Germinal center (tissue), 1 donor: Measurements from ENCODE around the gene SLC7A5.
"Not testable (repeated sequence)": the region's sequence is repeated elsewhere in the genome, so short reads cannot be mapped to it uniquely, and the experiment has no call there.

Source experiments
- DNase-seq: peaks from one replicate; pipeline ENCODE4 v3.0.0; 2012; ENCODE audit warnings: mixed read lengths, low spot score

The SLC7A5 gene

GRCh38 chr16:87888346-87888745 is 19.0 kb upstream of the SLC7A5 start:
- DNase-seq, result not testable (repeated sequence)

DNA sequence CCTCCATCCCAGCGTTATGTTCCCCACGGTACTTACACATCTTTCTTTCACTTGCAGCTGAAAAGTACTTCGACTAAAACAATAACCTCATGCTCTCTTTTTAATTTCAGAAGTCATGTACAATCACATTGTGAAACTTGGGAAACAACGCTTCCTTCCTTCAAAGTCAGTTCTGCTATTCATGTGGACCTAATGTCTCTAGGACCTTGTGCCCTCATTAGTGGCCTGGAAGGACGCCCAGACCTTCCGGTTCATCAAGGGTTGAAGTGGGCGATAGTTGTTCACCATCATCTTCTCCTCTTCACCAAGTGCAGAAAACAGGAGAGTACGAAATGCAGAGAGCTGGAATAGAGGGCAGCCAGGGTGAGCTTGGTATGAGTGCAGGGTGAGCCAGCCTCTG is 18.6 kb upstream of the SLC7A5 start:
- DNase-seq, result not testable (repeated sequence)

- not testable (repeated sequence) for DNase-seq
Observed at GRCh38 chr16:87885371-87885967, 16.2 kb upstream of the SLC7A5 start.

- no peak for DNase-seq
Observed at GRCh38 chr16:87882436-87883019, 13.2 kb upstream of the SLC7A5 start.

- no peak for DNase-seq
Observed at GRCh38 chr16:87881324-87882200, 12.3 kb upstream of the SLC7A5 start.

- no peak for DNase-seq
Observed at GRCh38 chr16:87880117-87880696, 10.9 kb upstream of the SLC7A5 start.

GRCh38 chr16:87879411-87880013 is 10.2 kb upstream of the SLC7A5 start:
- not testable (repeated sequence) for DNase-seq

DNA sequence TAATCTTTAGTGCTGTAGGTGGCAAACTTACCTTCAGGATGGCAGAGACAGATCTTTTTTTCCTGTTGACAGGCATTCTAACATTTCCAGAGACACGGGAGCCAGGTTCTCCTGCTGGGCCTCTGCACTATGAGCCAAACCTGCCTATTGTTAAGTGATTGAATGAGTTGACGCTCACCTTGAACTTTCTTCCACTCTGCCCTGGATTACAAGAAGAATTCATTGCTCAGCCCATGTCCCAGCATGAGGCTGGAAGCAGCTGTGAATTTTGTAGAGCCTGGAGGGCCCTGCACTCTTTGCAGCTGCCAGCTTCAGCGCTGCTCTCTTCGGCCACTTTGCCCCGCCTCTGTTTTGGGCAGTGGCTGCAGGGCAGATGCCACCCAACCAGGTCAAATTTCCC is 9.4 kb upstream of the SLC7A5 start:
- no peak for DNase-seq

GRCh38 chr16:87877942-87878507 is 8.7 kb upstream of the SLC7A5 start:
- no peak for DNase-seq

- no peak for DNase-seq
Observed at GRCh38 chr16:87874639-87875427, 5.5 kb upstream of the SLC7A5 start.

DNA sequence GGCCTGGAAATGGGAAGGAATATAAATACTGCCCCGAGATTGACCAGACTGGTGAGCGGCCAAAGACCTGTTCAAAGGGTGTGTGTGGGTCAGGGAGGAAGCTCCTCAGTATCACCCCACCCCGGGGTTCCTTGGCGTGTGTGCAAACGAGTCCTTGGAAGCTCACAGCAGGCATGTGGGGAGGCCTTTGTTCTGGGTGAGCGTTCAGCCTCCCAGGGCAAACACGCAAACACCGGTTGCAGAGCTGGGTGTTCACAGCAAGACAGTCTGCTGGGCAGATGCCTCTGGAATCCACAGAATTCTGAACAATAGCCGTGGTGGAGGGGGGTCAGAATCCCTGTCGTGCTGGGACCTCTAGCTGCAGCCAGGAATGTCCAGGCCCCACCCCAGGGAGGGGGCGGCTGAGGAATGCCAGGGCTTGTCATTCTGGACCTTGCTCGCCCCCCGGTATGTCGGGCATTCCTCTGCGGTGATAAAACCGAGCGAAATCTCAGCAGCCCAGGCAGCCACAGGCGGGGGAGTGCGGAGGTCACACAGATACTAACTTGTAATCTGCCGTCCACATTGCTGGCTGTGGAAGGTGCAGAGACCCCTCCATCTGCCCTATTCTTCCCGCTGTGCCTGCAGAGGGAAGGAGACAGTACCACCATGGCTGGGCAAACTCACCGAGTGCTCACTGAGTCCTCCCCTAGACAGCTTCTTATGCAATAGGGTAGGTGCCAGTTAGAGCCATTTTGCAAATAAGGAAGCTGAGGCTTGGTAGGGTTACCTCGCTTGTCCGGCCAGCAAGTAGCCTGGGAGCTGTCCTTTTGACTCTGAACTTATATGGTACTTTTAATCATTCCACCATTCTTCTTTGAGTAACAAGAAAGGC is 1.3 kb upstream of the SLC7A5 start:
- DNase-seq, result not testable (repeated sequence)

- DNase-seq, result not testable (repeated sequence)
Observed at GRCh38 chr16:87869879-87870417, 641 bp upstream of the SLC7A5 start.

DNA sequence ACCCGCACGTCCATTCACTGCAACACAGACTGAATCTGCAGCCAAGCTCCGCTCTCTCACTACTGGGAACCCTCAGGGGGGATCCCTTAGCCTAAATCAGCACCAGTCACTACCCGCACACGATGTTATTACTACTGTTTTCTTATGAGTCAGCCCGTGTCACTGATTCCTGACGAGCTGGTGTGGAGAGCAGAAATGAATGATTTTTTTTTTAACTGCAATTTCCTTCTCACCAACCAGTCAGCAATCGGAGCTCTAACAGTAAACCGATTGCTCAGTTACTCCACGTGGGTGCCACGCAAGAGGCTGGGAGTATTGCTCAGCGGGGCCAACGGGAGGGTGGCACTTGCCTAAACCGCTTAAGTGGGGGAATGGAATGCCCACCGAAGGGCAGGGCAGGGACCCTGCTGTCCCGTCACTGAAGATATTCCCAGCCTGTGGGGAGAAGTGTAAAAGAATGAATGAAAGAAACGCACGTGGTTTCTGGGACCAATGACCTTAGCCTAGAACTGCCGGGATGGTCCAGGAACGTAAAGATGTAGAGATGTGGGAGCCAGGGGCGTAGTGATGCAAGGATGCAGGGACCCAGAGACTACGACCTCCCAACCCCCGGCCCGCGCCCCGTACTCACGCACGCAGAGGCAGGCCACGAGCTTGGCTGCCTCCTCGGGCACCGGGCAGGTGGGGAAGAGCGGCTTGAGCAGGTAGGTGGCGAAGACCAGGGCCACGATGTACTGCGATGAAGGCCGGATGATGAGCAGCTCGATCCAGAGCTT is 865 bp downstream of the SLC7A5 start:
- peak; percentile 16 for DNase-seq

GRCh38 chr16:87865902-87866555 is 3.3 kb downstream of the SLC7A5 start:
- DNase-seq, result not testable (repeated sequence)

- DNase-seq, result no peak
Observed at GRCh38 chr16:87864331-87864989, 4.8 kb downstream of the SLC7A5 start.

GRCh38 chr16:87863327-87863635 is 6.0 kb downstream of the SLC7A5 start:
- DNase-seq, result not testable (repeated sequence)

GRCh38 chr16:87862597-87863326 is 6.5 kb downstream of the SLC7A5 start:
- not testable (repeated sequence) for DNase-seq
